ENCODE data around the gene PRPSAP2.
"Not testable (repeated sequence)": the region's sequence is repeated elsewhere in the genome, so short reads cannot be mapped to it uniquely, and the experiment has no call there.

PRPSAP2 gene

DNA sequence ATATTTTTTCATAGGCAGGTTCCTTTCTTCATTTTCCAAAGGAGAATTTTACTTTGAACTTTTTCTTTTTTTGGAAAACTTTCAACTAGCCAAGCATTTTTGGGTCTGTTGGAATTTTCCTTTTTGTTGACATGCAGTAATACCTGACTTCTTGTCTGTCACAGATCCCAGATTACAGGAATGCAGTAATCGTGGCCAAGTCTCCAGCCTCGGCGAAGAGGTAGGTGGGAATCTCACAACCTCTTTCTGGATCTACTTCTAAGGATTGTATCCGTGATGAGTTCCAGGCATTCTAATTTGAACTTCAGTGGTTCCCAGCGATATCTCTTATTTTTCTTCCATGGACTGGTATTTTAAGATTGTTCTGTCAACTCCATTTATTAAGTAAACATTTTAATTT lies 31.7 kb downstream of the PRPSAP2 start:
- no peak for DNase-seq (ENCODE audit: low read depth in 2 of 2)

- DNase-seq (ENCODE audit: low read depth in 2 of 2): no peak
These were observed 33.6 kb downstream of the PRPSAP2 start for GRCh38 chr17:18891541-18891940.

DNA sequence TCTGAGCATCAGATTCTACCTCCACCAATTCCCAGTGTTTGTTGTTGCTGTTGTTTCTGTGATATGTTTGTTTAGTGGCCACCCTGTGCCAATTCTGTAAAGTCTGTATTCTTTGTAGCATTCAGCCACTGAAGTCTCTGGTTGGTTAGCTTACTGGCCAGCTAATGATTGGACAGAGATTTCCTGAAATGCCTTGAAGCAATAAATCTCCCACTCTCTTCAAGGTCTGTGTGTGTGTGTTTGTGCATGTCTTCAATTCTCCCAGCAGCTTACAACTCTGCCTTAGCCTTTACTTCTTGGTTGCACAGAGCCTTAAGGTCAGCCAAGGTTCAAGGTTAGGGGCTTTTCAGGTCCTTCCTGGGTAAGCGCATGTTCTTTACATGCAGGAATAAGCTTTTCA lies 38.2 kb downstream of the PRPSAP2 start:
- no peak for DNase-seq (ENCODE audit: low read depth in 2 of 2)

DNA sequence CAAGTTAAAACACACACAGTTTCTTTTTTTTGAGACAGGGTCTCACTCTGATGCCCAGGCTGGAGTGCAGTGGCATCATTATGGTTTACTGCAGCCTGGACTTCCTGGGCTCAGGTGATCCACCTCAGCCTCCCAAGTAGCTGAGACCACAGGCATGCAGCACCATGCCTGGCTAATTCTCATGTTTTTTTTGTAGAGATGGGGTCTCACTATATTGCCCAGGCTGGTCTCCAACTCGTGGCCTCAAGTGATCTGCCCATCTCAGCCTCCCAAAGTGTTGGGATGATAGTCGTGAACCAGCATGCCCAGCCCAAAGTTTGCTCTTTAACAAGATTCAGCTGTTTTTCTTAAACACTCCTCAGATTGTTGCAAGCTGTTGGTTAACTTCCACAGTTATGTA lies 39.0 kb downstream of the PRPSAP2 start:
- DNase-seq (ENCODE audit: low read depth in 2 of 2): no peak

DNA sequence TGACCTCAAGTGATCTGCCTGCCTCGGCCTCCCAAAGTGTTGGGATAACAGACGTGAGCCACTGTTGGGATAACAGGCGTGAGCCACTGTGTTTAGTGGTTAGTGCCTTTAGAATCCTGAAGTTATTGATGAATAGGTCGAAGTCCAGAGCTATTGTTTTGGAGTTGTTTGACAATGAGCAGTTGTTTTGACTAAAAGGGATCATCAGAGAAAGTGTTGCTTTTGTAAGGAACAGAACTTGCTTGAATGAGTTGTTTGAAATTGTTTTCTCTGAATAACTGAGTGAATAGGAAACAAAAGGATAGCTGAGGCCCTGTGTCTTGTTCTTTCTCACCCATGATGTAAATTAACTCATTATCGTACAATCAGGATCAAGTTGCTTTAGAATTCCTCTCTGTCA lies 46.6 kb downstream of the PRPSAP2 start:
- DNase-seq (ENCODE audit: low read depth in 2 of 2): no peak

GRCh38 chr17:18905226-18905625 lies 47.3 kb downstream of the PRPSAP2 start:
- DNase-seq (ENCODE audit: low read depth in 2 of 2): no peak

- DNase-seq (ENCODE audit: low read depth in 2 of 2): no peak
These were observed 52.4 kb downstream of the PRPSAP2 start for GRCh38 chr17:18910326-18910725.

- DNase-seq (ENCODE audit: low read depth in 2 of 2): no peak
These were observed 53.0 kb downstream of the PRPSAP2 start for GRCh38 chr17:18910881-18911280.

DNA sequence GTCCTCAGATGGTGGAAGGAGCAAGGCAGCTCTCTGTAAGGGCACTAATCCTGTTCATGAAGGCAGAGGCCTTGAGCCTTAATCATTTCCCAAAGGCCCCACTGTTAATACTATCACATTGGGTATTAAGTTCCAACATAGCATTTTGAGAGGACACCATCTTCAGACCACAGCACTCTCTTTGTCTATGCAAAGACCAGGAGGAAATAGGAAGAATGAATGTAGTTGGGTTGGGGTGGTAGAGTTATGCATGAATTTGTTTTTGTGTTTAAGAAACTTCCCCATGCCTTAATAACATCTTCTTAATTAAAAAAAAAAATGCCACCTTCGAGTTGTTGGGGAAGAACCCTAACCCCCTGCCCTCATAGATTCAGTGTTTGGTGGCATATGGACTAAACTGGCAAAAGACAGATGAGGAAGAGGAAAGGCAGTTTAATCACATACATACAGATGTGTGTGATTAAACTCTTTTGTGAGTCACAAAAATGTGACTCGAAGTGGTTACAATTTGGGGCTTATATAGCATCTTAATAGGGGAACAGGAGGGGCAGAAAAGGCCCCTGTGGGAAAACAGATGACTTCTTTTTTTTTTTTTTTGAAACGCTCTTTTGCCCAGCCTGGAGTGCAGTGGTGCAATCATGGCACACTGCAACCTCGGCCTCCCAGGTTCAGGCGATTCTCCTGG lies 59.0 kb downstream of the PRPSAP2 start:
- peak; percentile 20 to 22 for DNase-seq (ENCODE audit: low read depth in 2 of 2)

- DNase-seq (ENCODE audit: low read depth in 2 of 2): no peak
These were observed 59.6 kb downstream of the PRPSAP2 start for GRCh38 chr17:18917506-18918032.

DNA sequence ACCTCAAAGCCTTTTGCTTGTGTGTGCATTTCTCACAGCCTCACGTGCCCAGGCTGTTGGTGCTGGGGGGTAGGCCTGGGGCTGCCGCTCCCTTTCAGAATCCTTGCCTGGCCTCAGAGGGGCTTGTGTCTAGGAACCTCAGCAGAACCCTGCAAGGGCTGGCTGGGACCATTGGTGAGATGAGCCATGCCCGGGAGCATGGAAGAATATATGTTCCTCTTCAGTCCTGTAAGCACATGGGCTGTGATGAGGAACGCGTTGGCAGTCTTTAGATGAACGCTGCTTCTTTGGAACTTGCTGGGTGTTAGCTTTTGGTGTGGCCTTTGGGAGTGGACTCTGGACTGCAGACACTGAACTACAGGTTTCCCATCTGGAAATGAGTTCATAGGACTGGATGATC lies 62.0 kb downstream of the PRPSAP2 start:
- no peak for DNase-seq (ENCODE audit: low read depth in 2 of 2)

DNA sequence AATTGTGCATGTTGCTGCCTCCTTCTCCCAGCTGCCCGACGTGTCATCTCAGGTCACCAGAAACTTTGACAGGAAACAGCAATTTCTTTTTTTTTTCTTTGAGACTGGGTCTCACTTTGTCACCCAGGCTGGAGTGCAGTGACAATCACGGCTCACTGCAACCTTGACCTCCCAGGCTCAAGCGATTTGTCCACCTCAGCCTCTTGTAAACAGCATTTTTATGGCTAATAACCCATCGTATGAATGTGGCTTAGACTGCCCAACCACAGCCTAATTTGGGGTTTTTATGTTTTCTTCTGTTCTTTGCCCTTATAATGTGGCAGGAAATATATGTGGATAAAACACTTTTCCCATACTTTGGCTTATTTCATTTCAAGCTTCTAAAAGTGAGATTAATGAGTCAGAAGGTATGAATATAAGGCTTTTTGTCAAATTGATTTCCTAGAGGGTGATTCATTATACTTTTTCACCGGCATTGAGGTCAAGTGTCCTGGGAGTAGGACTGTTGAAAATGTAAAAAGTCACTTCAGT lies 63.0 kb downstream of the PRPSAP2 start:
- no peak for DNase-seq (ENCODE audit: low read depth in 2 of 2)

DNA sequence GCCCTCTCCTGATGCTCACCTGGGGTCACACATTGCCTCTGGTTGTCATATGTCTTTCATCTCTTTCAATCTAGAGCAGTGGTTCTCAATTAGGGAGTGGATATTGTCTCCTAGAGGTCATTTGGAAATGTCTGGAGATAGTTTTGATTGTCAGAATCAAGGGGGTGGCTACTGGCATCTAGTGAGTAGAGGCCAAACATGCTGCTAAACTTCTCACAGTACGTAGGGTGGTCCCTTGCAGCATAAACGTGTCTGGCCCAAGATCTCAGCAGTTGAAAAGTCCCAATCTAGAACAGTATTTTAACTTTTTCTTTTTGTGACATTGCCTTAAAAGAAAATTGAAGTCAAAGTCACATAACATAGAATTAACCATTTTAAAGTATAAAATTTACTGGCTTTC lies 63.6 kb downstream of the PRPSAP2 start:
- DNase-seq (ENCODE audit: low read depth in 2 of 2): no peak

DNA sequence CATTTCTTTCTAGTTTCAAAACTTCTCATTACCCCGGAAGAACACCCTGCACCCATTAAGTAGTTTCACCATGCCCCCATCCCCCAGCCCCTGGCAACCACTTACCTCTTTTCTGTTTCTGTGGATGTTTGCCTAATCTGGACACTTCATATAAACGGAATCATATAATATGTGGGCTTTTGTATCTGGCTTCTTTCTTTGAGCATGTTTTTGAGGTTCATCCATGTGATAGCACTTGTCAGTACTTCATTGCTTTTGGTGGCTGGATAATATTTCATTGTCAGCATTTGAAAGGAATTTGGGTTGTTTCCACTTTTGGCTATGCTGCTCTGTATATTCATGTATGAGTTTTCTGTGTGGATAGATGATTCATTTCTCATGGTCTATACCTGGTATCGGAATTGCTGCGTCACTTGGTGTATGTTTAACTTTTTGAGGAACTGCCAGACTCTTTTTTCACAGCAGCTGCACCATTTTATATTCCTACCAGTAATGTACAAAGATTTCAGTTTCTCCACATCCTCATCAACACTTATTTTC lies 64.1 kb downstream of the PRPSAP2 start:
- peak; percentile 21 to 27 for DNase-seq (ENCODE audit: low read depth in 2 of 2)

DNA sequence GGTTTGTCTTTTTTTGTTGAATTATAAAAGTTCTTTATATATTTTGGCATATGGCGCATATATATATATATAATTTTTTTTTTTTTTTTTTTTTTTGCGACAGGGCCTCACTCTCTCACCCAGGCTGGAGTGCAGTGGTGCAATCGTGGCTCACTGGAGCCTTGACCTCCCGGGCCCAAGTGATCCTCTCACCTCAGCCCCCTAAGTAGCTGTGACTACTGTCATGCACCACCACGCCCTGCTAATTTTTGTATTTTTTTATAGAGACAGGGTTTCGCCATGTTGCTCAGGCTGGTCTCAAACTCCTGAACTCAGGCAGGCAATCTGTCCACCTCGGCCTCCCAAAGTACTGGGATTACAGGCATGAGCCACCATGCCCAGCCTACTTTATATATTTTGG lies 64.7 kb downstream of the PRPSAP2 start:
- not testable (repeated sequence) for DNase-seq (ENCODE audit: low read depth in 2 of 2)

- DNase-seq (ENCODE audit: low read depth in 2 of 2): no peak
These were observed 67.3 kb downstream of the PRPSAP2 start for GRCh38 chr17:18925187-18925586.

- DNase-seq (ENCODE audit: low read depth in 2 of 2): no peak
These were observed 70.7 kb downstream of the PRPSAP2 start for GRCh38 chr17:18928628-18929125.

GRCh38 chr17:18932360-18933055 lies 74.6 kb downstream of the PRPSAP2 start:
- DNase-seq (ENCODE audit: low read depth in 2 of 2): no peak

- DNase-seq (ENCODE audit: low read depth in 2 of 2): no peak
These were observed 75.4 kb downstream of the PRPSAP2 start for GRCh38 chr17:18933102-18934058.

DNA sequence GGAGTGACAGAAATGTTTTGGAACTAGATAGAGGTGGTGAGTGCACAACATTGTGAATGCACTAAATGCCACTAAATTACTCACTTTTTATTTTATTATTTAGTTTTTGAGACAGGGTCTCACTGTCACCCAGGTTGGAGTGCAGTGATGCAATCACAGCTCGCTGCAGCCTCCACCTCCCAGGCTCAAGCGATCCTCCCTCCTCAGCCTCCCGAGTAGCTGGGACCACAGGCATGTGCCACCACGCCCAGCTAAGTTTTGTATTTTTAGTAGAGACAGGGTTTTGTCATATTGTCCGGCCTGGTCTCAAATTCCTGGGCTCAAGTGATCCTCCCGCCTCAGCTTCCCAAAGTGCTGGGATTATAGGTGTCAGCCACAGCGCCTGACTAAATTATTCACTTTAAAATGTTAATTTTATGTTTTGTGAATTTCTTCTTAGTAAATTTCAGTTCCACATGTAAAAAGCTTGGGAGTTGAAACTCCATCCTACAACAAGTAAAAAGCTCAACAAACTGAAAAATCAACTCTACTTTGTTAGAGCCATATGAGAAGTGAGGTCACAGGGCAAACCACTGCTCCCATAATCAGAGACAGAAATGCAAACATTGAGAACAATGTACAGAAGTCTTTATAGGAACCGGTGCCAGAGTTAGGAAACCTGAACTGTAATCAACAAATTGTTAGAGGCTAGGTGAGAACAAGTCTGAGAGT lies 80.2 kb downstream of the PRPSAP2 start:
- no peak for DNase-seq (ENCODE audit: low read depth in 2 of 2)

DNA sequence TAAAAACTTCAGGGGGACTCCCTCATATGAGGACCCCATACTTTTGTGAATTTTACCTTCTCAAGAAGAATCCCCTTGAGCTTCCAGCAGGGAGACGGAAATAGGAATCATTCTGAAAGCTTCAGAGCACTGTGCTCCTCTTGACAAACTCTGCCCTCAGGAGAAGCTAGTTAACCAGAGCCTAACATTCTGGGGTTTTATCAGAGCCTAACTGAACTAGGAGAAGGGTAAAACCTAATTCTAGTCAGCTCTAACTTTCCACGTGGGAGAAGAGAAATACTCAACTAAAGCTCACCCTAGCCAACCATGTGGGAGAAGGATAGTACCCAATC lies 80.7 kb downstream of the PRPSAP2 start:
- no peak for DNase-seq (ENCODE audit: low read depth in 2 of 2)
